Hindlimb muscle (tissue), 1 donor: ENCODE results near the gene FAM217A. TPM values are rescaled to one million over a fixed set of nuclear protein-coding genes. Genes with fewer than 3 reads are reported as not detected.
A peak's percentile ranks its signal among the peaks of the same experiment; 100 is the strongest.

Experiments
- DNase-seq: peaks from one replicate; pipeline ENCODE4 v3.0.0-alpha.2; 2013
- polyA plus RNA-seq: library from polyadenylated mRNA; unstranded; fragments of 120-200 nt; gene quantifications from one replicate; pipeline ENCODE4 v1.2.1, GENCODE V29; 2013; ENCODE audit not compliant: insufficient read length

Gene FAM217A
- polyA plus RNA-seq, 1 donor: not detected

DNA sequence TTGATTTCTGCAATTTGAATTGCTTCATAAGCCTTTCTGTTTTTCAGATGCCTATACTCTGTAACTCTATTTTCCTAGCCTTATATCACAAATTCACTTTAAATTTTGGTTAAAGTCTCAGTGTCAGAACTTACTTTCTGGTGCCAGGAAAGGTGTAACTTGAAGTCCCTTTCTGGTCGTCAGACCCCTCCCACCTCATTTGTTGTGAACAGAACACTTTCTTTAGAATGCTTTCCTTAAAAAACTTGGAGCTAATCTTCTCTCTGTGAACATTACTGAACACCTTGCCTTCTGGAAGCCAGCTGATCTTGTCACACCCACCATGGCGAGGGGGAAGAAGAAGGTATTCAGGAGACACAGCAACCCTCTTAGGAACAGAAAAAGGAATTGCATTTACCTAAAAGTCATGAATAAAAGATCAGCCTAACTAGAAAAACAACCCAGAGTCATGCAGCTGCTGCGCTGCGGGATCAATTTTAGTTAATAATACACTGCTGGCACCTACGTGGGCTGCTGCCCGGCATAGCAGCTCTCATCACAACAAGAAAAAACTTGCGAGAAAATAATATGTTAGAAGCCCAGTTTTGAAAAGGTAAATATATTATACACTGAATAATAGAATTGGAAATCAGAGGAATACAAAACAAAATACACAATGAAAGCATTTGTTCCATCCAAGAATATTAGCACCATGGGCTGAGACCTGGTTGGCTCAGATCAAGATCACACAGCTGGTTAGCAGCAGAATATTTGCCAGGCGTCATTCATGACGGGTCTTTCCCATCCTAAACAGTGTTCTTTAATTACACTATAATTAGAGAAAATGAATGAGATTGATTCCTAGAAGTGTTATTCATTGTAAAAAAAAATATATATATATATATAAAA, 5.8 kb upstream of the FAM217A start:
- DNase-seq: no peak

DNA sequence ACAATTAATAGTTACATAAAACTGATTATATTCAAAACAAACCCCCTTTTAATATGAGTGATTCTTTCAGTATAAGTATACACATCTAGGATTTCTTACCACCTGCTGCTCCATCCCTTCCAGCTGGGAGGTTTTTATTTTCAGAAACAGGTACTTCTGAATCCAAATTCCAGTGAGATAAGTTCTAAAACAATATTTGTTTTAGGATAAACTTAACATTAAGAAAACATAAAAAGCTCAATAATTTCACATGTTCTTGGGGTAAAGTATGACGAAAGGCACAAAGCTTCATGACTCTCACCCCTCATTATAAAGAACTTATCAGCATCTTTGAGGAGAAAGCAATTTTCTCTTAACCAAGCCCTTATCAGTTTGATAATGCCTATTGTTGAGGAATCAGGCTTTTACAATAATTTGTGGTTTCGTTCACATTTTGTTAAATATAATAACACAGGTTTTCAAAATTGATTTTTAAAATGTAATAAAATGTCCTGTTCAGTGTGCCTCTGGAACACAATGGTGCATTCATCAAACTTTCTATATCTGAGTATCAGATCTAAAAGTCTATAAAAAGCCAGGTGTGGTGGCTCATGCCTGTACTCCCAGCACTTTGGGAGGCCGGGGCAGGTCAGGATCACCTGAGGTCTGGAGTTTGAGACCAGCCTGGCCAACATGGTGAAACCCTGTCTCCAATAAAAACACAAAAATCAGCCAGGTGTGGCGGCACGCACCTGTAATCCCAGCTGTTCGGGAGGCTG, 4.3 kb downstream of the FAM217A start:
- DNase-seq: no peak

DNA sequence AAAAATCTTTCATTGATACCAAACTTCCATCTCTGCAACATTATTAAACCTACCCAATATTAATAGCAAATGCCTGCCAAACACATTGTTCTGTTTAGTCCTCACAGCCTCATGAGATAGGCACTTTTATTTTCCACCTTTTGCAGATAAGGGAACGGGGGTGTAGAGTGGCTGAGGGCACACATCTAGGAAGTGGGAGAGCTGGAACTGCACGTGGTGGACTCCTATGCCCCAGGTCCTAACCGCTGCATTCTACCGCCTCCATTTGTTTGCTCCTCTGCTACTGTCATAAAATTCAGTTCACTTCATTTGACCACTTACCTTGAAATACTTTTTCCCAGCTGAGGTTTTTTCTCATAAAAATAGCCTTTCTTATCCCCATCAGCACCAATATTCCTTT, 7.6 kb downstream of the FAM217A start:
- DNase-seq: no peak

DNA sequence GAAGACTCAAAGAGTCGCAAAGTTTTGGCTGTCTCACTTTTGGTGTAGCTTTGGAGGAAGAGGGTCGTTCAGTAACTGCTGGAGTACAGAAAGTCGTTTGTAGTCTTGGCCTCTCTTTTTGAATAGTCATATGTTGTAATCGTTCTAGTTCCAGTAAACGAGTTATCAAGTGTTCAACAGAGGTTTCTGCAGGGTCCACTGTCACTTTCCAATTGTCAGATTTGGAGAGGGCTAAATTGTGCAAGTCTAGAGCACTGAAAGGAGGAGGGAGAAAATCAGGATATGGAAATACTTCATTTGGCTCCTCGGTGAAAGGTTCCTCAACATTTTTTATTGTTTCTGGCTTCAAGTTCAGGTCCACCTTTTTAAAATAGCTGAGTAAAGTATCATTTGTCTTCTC, 9.7 kb downstream of the FAM217A start:
- DNase-seq: no peak

DNA sequence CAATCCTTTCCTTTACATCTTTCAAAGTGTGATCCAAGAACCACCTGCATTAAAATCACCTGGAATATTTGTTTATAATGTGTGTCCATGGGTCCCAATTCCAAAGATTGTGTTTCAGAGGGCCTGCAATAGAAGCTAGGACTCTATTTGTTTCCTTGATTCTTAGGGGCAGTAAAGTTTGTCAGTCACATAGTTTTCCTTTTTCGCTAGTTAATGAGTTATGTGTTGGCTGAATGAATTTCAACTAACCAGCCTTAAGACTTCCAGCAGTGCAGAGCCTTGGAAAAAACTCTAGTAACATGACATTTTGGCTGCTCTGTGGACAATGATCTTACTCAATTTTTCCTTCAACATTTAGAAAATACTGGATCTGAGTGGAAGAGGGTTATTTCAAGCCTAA, 11.3 kb downstream of the FAM217A start:
- DNase-seq: no peak

DNA sequence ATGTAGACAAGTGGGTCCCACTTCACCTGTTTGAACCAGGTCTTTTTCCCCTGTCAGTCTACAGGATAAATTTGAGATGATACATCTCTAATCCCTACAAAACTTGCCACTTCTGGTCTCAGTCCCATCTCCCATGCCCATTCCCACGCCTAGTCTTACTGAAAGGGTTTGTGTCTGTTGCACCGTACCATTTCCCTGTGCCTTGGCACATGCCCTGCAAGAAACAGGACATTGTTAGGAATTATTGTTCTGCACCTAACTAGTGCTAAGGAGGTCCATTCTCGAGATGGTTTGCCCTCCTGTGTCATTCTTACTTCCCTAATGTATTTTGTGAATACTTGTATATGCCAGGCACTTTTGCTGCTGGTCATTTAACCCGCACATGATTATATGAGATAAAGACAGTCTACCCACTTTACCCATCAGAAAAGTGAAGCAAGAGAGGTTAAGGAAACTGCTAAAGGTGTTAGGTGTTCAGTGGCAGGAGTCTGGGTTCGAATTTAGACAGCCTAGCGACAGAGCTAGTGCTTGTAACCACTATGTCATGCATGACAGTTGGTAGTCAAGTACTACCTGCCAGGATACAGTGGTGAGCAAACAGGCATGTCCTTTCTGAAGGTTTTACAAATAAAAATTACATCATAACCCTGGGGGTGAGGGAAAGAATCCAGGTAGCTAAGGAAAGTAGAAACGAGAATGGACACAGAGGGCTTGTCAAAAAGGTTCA, 12.7 kb downstream of the FAM217A start:
- DNase-seq: no peak

DNA sequence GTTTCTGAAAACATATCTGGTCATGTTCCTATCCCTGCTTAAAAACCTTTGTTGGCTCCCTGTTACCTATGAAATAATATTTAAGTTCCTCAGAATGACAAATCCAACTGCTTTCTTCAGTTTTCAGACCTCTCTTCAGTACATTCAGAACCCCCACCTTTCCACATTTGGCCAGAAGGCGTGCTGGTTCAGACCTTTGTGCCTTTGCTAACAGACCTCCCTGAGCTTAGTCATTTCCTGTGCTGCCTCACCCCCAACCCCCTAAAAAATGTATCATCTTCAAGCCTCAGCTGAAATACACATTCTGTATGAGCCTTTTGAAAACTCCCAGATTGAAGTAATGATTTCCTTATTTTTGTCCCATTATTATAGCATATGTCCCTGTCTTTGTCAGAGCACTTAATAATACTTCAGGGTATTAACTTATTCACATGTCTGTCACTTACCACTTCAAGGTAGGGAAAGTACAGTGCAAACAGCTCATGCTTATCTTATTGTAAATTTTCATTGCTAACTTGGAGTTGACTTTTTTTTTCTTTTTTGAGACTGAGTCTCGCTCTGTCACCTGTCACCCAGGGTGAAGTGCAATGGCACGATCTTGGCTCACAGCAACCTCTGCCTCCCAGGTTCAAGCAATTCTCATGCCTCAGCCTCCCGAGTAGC, 19.7 kb downstream of the FAM217A start:
- no peak for DNase-seq

DNA sequence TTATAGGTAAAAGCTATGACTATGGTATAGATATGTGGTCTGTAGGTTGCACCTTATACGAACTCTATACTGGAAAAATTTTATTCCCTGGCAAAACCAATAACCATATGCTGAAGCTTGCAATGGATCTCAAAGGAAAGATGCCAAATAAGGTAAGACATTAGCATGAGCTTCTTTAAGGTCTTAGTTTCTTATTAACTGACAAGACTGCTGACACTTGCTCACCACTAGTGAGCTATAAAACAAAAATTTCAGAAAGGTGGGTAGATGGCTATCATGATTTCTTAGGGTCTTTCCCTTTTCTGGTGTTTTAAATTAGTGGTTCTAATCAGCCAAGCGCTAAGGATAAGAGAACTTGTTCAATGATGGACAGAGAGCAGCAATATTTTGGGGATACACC, 21.9 kb downstream of the FAM217A start:
- DNase-seq: no peak

DNA sequence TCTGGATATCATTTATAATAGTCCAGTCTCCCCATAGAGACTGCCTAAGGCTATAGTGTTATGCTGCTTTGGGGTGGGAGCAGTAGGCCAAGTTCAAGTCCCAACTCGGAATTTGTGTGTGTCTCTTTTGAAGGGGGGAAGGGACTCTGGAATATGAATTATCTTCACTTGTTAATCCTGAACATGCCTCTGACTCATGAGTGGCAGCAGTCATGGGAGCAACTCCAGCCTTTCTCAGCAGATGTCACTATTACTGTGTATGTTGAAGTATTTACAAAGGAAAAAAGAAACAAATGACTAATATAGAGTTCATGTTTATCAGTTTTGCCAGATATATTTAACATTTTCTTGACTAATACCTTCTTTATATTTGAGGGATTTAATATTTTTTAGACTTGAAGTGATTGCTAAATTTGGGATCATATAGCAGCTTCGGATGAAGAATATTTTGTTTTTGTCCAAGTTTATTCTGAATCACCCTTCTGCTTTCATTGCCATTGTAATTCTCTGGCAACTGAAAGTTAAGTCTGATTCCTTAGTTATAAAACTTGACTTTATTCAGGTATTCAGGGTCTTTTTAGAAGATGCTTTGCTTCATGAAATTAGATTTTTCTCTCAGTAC, 23.4 kb downstream of the FAM217A start:
- peak; percentile 22 for DNase-seq

DNA sequence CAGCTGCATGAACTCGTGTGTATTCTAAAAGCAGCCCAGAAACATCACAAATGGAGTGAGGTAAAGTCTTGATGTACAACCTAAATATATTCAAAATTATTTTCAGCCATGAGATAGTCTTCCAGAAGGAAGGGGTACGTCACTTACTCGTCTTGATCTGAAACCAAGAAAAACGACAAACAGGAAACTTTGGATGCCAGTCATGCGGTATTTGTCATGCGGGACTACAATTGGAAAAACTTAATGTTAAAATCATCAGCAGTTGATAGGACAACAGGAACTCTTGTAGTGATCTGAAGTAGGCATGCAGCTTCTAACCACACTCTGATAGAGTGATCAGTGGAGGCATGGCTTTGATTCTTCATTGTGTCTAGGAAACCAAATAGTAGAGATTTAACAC, 29.7 kb downstream of the FAM217A start:
- DNase-seq: no peak

DNA sequence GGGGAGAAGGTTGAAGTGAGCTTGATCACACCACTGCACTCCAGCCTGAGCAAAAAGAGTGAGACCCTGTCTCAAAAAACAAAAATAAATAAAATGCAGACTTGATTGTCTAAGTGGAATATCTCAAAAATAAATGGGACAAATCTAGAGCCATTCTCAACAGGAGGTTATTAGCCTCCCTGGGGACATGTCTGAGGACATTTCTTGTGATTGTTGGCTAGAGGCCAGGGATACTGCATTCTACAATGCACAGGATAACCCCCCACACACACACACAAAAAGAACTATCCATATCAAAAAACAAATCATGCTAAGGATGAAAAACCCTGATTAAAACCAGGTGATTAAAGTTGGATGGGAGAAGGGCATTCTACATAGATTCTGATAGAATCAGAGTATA, 37.5 kb downstream of the FAM217A start:
- DNase-seq: no peak

DNA sequence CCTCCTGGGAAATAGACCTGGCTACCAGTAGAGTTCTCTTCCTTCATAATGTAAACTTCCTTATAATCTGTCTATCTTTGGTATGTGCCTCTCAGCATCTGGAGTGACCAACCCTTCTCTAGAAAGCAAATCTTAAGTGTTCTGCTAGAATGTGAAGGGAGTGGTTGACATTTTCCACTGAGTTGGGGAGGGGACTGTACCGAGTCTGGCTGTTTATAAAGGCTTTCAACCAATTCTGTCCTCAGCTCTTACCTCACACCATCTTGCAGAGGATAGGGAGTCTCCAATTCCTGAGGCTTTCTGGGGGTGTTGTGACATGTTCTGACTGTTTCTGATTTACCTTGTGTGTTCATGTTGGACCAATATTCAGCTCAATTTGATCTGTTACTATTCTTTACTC, 39.6 kb downstream of the FAM217A start:
- no peak for DNase-seq

DNA sequence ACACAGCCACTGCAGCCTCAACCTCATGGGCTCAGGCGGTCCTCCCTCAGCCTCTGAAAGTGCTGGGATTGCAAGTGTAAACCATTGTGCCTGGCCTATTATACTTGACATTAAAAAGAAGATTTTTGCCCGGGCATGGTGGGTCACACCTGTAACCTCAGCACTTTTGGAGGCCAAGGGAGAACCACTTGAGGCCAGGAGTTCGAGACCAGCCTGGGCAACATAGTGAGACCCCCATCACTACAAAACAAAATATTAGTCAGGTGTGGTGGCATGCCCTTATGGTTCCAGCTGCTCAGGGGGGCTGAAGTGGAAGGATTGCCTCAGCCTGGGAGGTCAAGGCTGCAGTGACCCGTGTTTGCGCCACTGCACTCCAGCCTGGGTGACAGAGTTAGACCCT, 42.4 kb downstream of the FAM217A start:
- no peak for DNase-seq

DNA sequence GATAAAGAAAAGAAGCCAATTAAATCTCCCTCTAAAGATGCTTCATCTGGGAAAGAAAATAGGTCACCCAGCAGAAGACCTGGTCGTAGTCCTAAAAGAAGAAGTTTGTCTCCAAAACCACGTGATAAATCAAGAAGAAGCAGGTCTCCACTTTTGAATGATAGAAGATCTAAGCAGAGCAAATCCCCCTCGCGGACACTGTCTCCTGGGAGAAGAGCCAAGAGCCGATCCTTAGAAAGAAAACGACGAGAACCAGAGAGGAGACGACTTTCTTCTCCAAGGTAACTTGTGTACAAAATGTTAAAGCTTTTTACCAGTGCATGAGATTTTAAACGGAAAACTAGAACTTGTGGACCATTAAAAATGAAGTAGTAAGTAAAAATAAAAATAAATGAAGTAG, 46.5 kb downstream of the FAM217A start:
- no peak for DNase-seq

DNA sequence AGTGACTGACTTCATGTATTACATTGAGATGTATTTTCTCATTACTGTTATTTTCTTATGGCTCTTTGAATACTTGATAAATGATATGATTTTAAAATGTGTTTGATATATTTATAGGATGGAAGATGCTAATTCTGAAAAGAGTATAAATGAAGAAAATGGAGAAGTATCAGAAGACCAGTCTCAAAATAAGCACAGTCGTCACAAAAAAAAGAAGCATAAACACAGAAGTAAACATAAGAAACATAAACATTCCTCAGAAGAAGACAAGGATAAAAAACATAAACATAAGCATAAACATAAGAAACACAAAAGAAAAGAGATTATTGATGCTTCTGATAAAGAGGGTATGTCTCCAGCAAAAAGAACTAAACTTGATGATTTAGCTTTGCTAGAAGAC, 47.5 kb downstream of the FAM217A start:
- DNase-seq: no peak

DNA sequence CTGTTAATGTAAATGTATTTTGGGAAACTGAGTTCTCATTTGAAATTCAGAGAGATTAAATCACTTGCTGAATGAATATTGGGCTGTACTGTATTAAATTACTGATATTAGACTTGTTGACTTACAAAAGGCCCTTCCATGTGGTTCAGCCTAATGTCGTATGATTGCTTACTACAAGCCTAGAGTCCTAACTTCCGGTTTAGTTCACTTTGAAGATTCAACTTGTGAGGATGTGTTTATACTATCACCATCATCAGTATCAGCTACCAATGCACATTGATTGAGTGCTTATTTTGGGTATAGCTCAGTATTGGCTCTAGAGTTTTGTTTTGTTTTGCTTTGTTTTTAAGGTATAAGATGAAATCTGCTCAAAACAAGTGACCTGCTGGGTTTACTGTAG, 48.3 kb downstream of the FAM217A start:
- DNase-seq: no peak

DNA sequence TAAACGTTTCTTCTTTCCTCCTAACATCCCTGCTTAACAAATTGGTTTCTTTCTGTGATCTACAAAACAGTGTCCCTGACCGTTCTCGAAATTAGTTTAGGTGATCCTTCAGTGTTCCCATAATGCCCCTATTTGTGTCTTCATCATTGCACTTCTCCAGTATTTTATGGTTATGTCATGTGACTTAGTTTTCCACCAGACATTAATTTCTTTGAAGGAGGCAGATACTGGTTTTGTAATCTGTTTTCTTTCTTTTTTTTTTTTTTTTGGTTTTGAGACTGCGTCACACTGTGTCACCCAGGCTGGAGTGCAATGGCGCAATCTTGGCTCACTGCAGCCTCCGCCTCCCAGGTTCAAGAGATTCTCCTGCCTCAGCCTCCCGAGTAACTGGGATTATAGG, 49.2 kb downstream of the FAM217A start:
- DNase-seq: no peak

DNA sequence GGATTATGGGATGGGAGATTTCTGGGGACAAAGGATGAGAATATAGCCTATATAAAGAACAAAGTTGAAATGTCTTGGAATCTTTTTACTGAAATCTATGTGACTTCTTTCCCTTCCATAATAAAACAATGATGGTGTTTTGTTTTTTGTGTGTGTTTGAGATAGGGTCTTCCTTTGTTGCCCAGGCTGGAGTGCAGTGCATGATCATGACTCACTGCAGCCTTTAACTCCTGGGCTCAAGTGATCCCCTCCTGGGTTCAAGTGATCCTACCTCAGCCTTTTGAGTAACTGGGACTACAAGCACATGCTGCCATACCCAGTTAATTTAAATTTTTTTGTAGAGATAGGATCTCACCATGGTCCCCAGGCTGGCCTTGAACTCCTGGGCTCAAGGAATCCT, 50.9 kb downstream of the FAM217A start:
- no peak for DNase-seq

DNA sequence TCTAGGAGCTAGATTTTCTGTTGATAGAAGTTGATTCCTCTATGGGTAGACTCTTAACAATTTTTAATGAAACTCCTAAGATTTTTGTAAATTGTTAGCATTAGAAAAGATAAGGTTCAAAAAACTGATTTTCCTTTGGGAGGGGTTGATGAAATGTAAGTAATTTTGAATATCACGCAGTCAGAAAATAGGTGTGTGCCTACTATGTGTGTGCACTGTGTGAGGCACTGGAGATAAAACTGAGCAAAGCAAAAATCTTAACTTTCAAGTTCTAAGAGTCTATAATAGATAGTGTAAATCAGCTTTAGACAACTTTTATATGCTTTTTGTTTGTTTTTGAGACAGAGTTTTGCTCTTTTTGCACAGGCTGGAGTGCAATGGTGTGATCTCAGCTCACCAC, 53.3 kb downstream of the FAM217A start:
- DNase-seq: no peak

DNA sequence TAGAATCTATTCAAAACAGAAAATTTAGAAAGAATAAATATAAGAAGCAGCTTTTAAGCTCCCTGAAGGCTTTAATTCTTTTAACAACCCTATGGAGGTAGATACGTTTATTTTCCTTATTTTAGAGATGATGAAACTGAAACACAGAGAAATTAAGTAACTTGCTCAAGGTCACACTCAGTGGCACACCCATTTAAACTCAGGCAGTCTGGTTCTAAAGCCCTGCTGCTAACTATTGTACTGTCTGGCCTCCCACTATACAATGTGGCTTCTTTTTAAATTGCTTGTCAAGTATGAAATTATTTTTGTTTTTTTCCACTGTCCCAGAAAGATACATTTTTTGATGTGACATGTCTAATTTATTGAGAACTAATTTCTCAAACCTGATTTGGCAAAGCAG, 55.7 kb downstream of the FAM217A start:
- DNase-seq: no peak

DNA sequence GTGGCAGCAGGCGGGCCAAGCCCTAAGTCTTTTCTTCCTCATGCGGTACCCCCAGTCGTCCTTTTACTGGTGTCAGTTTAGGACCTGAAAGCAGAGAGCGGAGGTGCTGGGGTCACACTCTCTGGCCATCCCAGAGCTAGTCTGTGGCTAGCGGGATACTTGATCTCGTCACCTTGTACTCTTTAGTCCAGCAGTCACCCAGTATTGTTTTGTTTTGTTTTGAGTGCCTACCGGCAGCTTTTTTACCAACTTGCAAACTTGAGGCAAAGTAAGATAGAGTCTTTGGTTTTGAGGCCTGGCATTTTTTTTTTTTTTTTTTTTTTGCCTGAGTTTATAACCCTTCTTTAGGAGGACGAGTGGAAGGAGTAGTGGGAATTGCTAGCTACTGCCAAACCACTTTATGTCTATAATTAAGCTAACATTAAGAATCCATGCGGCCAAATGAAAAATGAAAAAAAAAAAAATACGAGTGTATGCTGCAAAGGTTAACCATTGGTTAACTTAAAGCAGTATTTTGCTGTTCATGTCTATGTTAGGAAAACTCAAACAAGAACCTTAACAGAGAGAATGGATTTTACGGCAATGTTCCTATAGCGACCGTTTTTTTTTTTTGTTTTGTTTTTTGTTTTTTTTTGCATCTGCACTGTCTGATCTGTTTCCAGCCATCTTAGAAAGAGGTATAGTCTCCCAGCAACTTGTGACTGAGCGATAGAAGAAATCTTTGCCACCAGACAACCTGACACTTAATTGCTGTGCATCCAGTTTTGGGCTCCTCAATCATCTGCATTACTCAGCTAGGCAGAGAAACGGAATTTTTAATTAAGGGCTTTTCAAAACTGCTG, 56.9 kb downstream of the FAM217A start:
- DNase-seq: no peak
